Left colon (tissue), 2 donors: ENCODE data around the gene TMEM39B. TPM values are rescaled to one million over a fixed set of nuclear protein-coding genes. Genes with fewer than 3 reads are reported as not detected.
"Not testable (repeated sequence)": the region's sequence is repeated elsewhere in the genome, so short reads cannot be mapped to it uniquely, and the experiment has no call there.

Experiments
- ATAC-seq: fragments of 200-7000 bp; cut with Tn5 transposase; one replicate; pipeline ENCODE4 v1.9.1; 2020; ENCODE audit warnings: mild to moderate bottlenecking, moderate library complexity
- DNase-seq, 2 donors: peaks; one replicate each; pipeline ENCODE4 v3.0.0-alpha.2; 2020
- intact Hi-C, 2 donors: fragments of 100-400 bp; cut with DNase I in 1 of 2; cut with micrococcal nuclease in 1 of 2; formaldehyde crosslinking; loops; one replicate each; pipeline versions ENCODE4 v1.11.2 to v1.14.0; 2022; cut with DNase I, micrococcal nuclease
- microRNA-seq, 2 donors: library from miRNA; unstranded; fragments of <30 nt; microRNA quantifications; one replicate each; pipeline versions ENCODE4 v1.1.0 to v1.2.0, GENCODE V29; 2020
- total RNA-seq, 2 donors: library from RNA; stranded (reverse); fragmentation: NEBNext Ultra II Directional; extraction: Animal tissue kit (Norgen Biotek cat#: 25700); gene quantifications; one replicate each; pipeline ENCODE4 v1.2.1, GENCODE V29; 2021
- donor health status: DM: no; HTN: no; CAD: no.
- donor health status: DM: yes; HTN: yes; CAD: no.

Gene TMEM39B
- total RNA-seq, 2 donors from 2014 or later, result 12.4 to 13.2 TPM

- intact Hi-C loops, result no loop called here
- ATAC-seq, result peak; percentile 21
Observed at GRCh38 chr1:32138965-32139364, 66.2 kb downstream of the TMEM39B start.

GRCh38 chr1:32142446-32143301, 69.9 kb downstream of the TMEM39B start:
- DNase-seq, result peak; percentile 11 to 31
- intact Hi-C loops, result no loop called here
- ATAC-seq, result peak; percentile 89

More at GRCh38 chr1:32138965-32139364, 66.2 kb downstream of the TMEM39B start:
- DNase-seq, result no peak

- DNase-seq, intact Hi-C loops, ATAC-seq: not testable (repeated sequence)
Observed at GRCh38 chr1:32143302-32143695, 70.6 kb downstream of the TMEM39B start.

- ATAC-seq, result no peak
- intact Hi-C loops, result no loop called here
- DNase-seq, result no peak
Observed at GRCh38 chr1:32144033-32144432, 71.3 kb downstream of the TMEM39B start.

DNA sequence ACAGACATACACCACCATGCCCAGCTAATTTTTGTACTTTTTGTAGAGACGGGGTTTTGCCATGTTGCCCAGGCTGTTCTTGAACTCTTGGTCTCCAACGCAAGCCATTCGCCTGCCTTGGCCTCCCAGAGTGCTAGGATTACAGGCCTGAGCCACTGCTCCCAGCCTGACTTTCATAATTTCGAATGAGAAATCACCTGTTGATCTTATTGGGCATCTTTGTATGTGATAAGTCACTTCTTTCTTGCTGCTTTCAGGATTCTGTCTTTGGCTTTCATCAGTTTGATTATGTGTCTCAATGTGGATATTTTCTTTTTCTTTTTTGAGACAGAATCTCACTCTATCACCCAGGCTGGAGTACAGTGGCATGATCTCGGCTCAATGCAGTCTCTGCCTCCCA, 75.1 kb downstream of the TMEM39B start:
- ATAC-seq, intact Hi-C loops, DNase-seq: not testable (repeated sequence)

DNA sequence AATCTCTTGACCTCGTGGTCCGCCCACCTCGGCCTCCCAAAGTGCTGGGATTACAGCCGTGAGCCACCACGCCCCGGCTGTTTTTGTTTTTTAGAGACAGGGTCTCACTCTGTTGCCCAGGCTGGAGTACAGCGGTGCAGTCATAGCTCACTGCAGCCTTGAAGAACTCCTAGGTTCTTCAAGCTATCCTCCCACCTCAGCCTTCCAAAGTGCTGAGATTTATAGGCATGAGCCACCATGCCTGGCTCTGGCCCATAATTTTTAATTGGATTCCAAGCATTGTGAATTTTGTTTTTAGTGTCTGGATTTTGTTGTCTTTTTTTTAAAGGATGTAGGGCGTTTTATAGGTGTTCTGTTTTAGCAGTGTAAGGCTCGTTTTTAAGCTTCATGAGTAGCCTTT, 78.1 kb downstream of the TMEM39B start:
- no peak for DNase-seq
- ATAC-seq, result no peak
- intact Hi-C loops, result no loop called here

DNA sequence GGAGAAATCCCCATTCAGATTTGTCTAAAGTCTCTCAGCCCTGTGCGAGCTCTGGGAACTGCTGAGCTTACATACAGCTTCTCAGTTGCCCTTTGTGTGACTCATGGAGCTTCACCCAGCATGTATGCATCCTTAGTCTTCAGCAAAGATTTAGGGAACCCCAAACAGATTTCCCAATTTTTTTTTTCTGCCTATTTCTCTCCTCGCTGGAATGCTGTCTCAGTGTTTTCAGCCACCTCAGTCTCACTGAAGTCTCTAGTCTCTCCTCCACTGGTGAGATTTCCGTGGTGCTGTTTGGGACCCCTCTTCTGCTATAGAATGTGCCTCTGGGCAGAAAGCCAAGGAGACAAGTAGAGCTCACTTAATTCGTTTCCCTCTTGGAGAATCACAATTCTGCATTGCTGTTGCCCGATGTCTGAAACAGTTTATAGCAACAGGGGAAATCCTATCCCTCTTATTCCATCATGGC, 78.6 kb downstream of the TMEM39B start:
- no peak for ATAC-seq
- intact Hi-C loops, result no loop called here
- DNase-seq, result no peak

Small RNA genes lying within 50 kb of the gene (microRNA-seq; reads per million reads assigned to microRNA genes)
- 0 reads per million in 2 donors for gene MIR5585

Other genes with a start within 250 kb of the TMEM39B start
- 100 to 1,000 TPM; 265 to 271 TPM for gene PTP4A2, start 134.6 kb upstream of the TMEM39B start, total RNA-seq
- 100 to 1,000 TPM in 1 of 2 donors, 10 to 100 TPM in 1; 87.3 to 102 TPM for gene KHDRBS1, start 59.1 kb upstream of the TMEM39B start, total RNA-seq
- 10 to 100 TPM; 55.6 to 58.9 TPM for gene KPNA6, start 35.1 kb downstream of the TMEM39B start, total RNA-seq
- 10 to 100 TPM; 34.5 to 37.6 TPM for gene TXLNA, start 106.7 kb downstream of the TMEM39B start, total RNA-seq
- 1 to 10 TPM; 1.3 to 2.3 TPM for gene CCDC28B, start 127.7 kb downstream of the TMEM39B start, total RNA-seq
- gene IQCC, start 132.7 kb downstream of the TMEM39B start, total RNA-seq, result 1 to 10 TPM; 1.3 to 1.8 TPM
- gene DCDC2B, start 136.2 kb downstream of the TMEM39B start, total RNA-seq, result not detected
- 10 to 100 TPM; 24.2 to 28.0 TPM for gene TMEM234, start 149.4 kb downstream of the TMEM39B start, total RNA-seq
- gene EIF3I, start 149.5 kb downstream of the TMEM39B start, total RNA-seq, result 100 to 1,000 TPM; 115 to 128 TPM
- 1 to 10 TPM; 2.8 to 3.3 TPM for gene FAM167B, start 174.3 kb downstream of the TMEM39B start, total RNA-seq
- gene LCK, start 178.3 kb downstream of the TMEM39B start, total RNA-seq, result 1 to 10 TPM; 2.0 to 4.2 TPM
- gene HDAC1, start 219.1 kb downstream of the TMEM39B start, total RNA-seq, result 100 to 1,000 TPM; 218 to 252 TPM